Osteoblast (primary cell): ENCODE results near the gene METAP1D. TPM values are rescaled to one million over a fixed set of nuclear protein-coding genes. Genes with fewer than 3 reads are reported as not detected.
"Not testable (repeated sequence)": the region's sequence is repeated elsewhere in the genome, so short reads cannot be mapped to it uniquely, and the experiment has no call there.

Experiments used
- DNase-seq: peaks from one replicate; pipeline ENCODE4 v3.0.0; 2011; ENCODE audit warnings: low spot score, mixed read lengths; ENCODE audit not compliant: insufficient read length; ENCODE audit errors: missing footprints
- H2AFZ ChIP-seq: 2 replicates; pipeline ENCODE4 v1.6.0; 2011; ENCODE audit warnings: mild to moderate bottlenecking, low read length
- H3K27ac ChIP-seq: 2 replicates; pipeline ENCODE4 v1.5.1; 2011; ENCODE audit warnings: mild to moderate bottlenecking, low read depth, low read length, moderate library complexity
- H3K27me3 ChIP-seq: 2 replicates; pipeline ENCODE4 v1.6.0; 2012; ENCODE audit warnings: mild to moderate bottlenecking, control low read depth, inconsistent platforms, low read length, moderate library complexity; ENCODE audit not compliant: insufficient read depth
- H3K36me3 ChIP-seq: 2 replicates; pipeline ENCODE4 v1.5.1; 2011; ENCODE audit warnings: mild to moderate bottlenecking, low read length, control low read depth, moderate library complexity; ENCODE audit not compliant: insufficient read depth
- H3K4me1 ChIP-seq: 2 replicates; pipeline ENCODE4 v1.5.1; 2011; ENCODE audit warnings: mild to moderate bottlenecking, low read length, control low read depth, moderate library complexity; ENCODE audit not compliant: insufficient read depth
- H3K4me2 ChIP-seq: 2 replicates; pipeline ENCODE4 v1.6.0; 2011; ENCODE audit warnings: mild to moderate bottlenecking, low read length; ENCODE audit not compliant: insufficient read depth
- H3K4me3 ChIP-seq: fragments of 200-600 bp; sonication (generic); 3 replicates; pipeline ENCODE4 v1.5.1; 2012; ENCODE audit warnings: mild to moderate bottlenecking, low read length, inconsistent platforms; ENCODE audit not compliant: insufficient read depth
- H3K79me2 ChIP-seq: 2 replicates; pipeline ENCODE4 v1.6.0; 2012; ENCODE audit warnings: mild to moderate bottlenecking, low read length, control low read depth, inconsistent platforms; ENCODE audit not compliant: insufficient read depth
- H3K9me3 ChIP-seq: 2 replicates; pipeline ENCODE4 v1.5.1; 2011; ENCODE audit warnings: low read depth, low read length, control low read depth
- H4K20me1 ChIP-seq: 2 replicates; pipeline ENCODE4 v1.6.0; 2012; ENCODE audit warnings: mild to moderate bottlenecking, low read length, control low read depth; ENCODE audit not compliant: insufficient read depth
- total RNA-seq: library from RNA; depleted of rRNA; stranded (reverse); fragments of >200 nt; gene quantifications from 2 replicates; pipeline ENCODE4 v1.2.3, GENCODE V29; 2012
- TF ChIP-seq, protein P1 (sequence below): IDR thresholded peaks from 2 replicates; pipeline ENCODE4 v1.5.1; 2011; ENCODE audit warnings: mild to moderate bottlenecking, low read depth, low read length, moderate library complexity; ENCODE audit errors: extremely low read depth

Gene METAP1D
- total RNA-seq, 1 donor, result 11.2 TPM

DNA sequence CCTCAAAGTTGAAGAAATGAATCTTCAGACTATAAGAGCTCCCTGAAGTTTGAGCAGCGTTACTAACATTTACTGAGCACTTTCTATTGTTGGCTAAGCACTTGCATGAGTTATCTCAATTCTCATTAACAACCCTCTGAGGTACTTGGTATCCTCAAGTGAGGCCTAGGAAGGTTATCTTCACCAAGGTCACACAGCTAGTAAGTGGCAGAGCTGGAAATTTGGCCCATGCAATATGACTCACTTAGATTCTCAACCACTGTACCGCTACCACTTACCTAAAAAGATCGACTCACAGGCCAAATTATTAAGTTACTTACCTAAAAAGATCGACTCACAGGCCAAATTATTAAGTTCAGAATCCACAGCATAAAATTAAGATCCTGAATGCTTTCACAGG is 8.7 kb upstream of the METAP1D start:
- no peak for DNase-seq
- Histone ChIP-seq H3K27ac (no peak overlapping the region), H3K36me3 (no peaks in the 10 kb centered on the region), H3K4me3 (no peak overlapping the region), H3K27me3 (no peaks in the 10 kb centered on the region), H3K4me1 (no peaks in the 10 kb centered on the region), H2AFZ (no peak overlapping the region), H3K79me2 (no peaks in the 10 kb centered on the region), H3K4me2 (no peak overlapping the region), H3K9me3 (no peaks in the 10 kb centered on the region), H4K20me1 (no peaks in the 10 kb centered on the region)
- TF ChIP-seq, protein P1, sequence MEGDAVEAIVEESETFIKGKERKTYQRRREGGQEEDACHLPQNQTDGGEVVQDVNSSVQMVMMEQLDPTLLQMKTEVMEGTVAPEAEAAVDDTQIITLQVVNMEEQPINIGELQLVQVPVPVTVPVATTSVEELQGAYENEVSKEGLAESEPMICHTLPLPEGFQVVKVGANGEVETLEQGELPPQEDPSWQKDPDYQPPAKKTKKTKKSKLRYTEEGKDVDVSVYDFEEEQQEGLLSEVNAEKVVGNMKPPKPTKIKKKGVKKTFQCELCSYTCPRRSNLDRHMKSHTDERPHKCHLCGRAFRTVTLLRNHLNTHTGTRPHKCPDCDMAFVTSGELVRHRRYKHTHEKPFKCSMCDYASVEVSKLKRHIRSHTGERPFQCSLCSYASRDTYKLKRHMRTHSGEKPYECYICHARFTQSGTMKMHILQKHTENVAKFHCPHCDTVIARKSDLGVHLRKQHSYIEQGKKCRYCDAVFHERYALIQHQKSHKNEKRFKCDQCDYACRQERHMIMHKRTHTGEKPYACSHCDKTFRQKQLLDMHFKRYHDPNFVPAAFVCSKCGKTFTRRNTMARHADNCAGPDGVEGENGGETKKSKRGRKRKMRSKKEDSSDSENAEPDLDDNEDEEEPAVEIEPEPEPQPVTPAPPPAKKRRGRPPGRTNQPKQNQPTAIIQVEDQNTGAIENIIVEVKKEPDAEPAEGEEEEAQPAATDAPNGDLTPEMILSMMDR, result no peak

DNA sequence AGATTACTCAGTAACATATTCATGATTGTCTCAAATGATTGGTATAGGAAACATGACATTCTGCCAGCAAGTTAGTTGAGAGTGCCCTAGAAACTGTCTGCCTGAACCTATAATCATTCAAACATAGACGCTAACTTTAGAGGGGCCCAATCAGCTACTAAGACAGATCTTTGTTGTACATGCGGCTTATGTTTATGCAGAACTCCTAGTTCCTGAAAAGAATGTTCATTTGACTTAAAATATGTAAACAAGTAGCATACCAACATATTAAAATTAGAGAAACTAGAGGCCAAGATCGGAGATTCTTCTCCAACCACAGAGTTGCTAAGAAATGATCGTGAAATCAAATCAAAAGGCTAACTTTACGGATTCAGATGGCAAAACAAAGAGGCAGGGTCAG is 4.2 kb upstream of the METAP1D start:
- Histone ChIP-seq H3K27me3 (peaks cover 3% of the 10 kb centered on the region), H3K27ac (no peak overlapping the region), H3K4me1 (peaks cover 11% of the 10 kb centered on the region), H3K4me3 (no peak overlapping the region), H3K9me3 (no peaks in the 10 kb centered on the region), H3K4me2 (no peak overlapping the region), H2AFZ (no peak overlapping the region), H3K36me3 (no peaks in the 10 kb centered on the region), H4K20me1 (no peaks in the 10 kb centered on the region), H3K79me2 (no peaks in the 10 kb centered on the region)
- TF ChIP-seq, protein P1, result no peak
- peak; percentile 9 for DNase-seq

DNA sequence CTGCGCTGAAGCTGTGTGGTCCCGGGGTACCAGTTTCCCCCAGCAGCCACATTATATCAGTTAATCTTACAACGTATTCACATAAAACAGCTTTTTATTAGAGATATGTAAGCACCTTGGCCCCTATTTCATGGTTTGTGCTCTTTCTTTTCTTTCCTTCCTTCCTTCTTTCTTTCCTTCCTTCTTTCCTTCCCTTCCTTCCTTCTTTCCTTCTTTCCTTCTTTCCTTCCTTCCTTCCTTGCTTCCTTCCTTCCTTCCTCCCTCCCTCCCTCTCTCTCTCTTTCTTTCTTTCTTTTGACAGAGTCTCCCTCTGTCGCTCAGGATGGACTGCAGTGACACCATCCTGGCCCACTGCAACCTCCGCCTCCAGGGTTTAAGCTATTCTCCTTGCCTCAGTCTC is 3.7 kb upstream of the METAP1D start:
- Histone ChIP-seq H2AFZ (no peak overlapping the region), H3K79me2 (no peaks in the 10 kb centered on the region), H3K27ac (no peak overlapping the region), H3K4me2 (no peak overlapping the region), H3K4me1 (peaks cover 15% of the 10 kb centered on the region), H4K20me1 (no peaks in the 10 kb centered on the region), H3K4me3 (no peak overlapping the region), H3K27me3 (peaks cover 3% of the 10 kb centered on the region), H3K36me3 (no peaks in the 10 kb centered on the region), H3K9me3 (no peaks in the 10 kb centered on the region)
- no peak for DNase-seq
- TF ChIP-seq, protein P1, result no peak

DNA sequence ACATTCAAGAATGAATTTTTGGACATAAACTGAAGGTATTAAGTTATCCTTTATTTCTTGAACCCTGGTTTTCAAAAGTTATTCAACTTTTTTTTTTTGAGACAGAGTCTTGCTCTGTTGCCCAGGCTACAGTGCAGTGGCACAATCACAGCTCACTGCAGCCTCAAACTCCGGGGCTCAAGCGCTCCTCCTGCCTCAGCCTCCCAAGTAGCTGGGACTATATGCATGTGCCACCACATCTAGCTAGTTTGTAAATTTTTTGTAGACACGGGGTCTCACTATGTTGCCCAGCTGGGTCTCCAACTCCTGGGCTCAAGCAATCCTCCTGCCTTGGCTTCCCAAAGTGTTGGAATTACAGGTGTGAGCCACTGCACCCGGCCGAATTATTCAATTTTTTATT is 2.7 kb upstream of the METAP1D start:
- peaks cover 15% of the 10 kb centered on the region for H3K4me1 ChIP-seq
- not testable (repeated sequence) for H3K4me3 ChIP-seq, H3K9me3 ChIP-seq, H3K27ac ChIP-seq, H2AFZ ChIP-seq, H3K4me2 ChIP-seq, H3K79me2 ChIP-seq, H3K36me3 ChIP-seq, H3K27me3 ChIP-seq, DNase-seq, H4K20me1 ChIP-seq
